Thymus (tissue), 11 donors: ENCODE data around the gene CBX8. TPM values are rescaled to one million over a fixed set of nuclear protein-coding genes. Genes with fewer than 3 reads are reported as not detected.

Source experiments
- DNase-seq, 9 donors: peaks; one replicate each; pipeline ENCODE4 v3.0.0-alpha.2; 2013; ENCODE audit warnings: low spot score in 9 of 9, low read depth in 6 of 9, missing footprints in 1 of 9
- H3K27ac ChIP-seq, 2 donors: one replicate each; pipeline ENCODE4 v1.5.1; 2013; ENCODE audit warnings: control low read depth in 1 of 2, low read depth in 1 of 2, low read length in 1 of 2, mild to moderate bottlenecking in 1 of 2, moderate library complexity in 1 of 2
- H3K27me3 ChIP-seq, 2 donors: one replicate each; pipeline ENCODE4 v1.5.1; 2013; ENCODE audit warnings: low read length in 1 of 2; ENCODE audit not compliant: control insufficient read depth in 2 of 2, insufficient read depth in 1 of 2
- H3K36me3 ChIP-seq, 2 donors: one replicate each; pipeline ENCODE4 v1.5.1; 2013; ENCODE audit warnings: low read length in 1 of 2, mild to moderate bottlenecking in 1 of 2, moderate library complexity in 1 of 2; ENCODE audit not compliant: control insufficient read depth in 2 of 2, insufficient read depth in 2 of 2
- H3K4me1 ChIP-seq, 2 donors: one replicate each; pipeline ENCODE4 v1.5.1; 2013; ENCODE audit warnings: low read length in 2 of 2; ENCODE audit not compliant: control insufficient read depth in 2 of 2, insufficient read depth in 2 of 2
- H3K4me3 ChIP-seq, 2 donors: one replicate each; pipeline ENCODE4 v1.5.1; 2013; ENCODE audit warnings: low read length in 2 of 2, control low read depth in 1 of 2, mild to moderate bottlenecking in 1 of 2
- H3K9me3 ChIP-seq, 2 donors: one replicate each; pipeline ENCODE4 v1.5.1; 2013; ENCODE audit warnings: low read length in 1 of 2, mild to moderate bottlenecking in 1 of 2; ENCODE audit not compliant: control insufficient read depth in 2 of 2, insufficient read depth in 1 of 2
- WGBS: extraction: QIAGEN DNeasy Blood & Tissue Kit; methylation state at CpG from one replicate; pipeline ENCODE4 v1.1.7; 2013; 5-methylcytosine and 5-hydroxymethylcytosine counted together
- polyA plus RNA-seq: library from polyadenylated mRNA; stranded (reverse); fragments of 200-250 nt; gene quantifications from one replicate; pipeline ENCODE4 v1.2.3, GENCODE V29; 2013
- total RNA-seq: library from RNA; stranded (reverse); fragments of 120-200 nt; gene quantifications from one replicate; pipeline ENCODE4 v1.2.4, GENCODE V29; 2013
- donor health status: healthy.

Gene CBX8
- total and polyA plus RNA-seq, 2 donors: 7.4 to 12.8 TPM

DNA sequence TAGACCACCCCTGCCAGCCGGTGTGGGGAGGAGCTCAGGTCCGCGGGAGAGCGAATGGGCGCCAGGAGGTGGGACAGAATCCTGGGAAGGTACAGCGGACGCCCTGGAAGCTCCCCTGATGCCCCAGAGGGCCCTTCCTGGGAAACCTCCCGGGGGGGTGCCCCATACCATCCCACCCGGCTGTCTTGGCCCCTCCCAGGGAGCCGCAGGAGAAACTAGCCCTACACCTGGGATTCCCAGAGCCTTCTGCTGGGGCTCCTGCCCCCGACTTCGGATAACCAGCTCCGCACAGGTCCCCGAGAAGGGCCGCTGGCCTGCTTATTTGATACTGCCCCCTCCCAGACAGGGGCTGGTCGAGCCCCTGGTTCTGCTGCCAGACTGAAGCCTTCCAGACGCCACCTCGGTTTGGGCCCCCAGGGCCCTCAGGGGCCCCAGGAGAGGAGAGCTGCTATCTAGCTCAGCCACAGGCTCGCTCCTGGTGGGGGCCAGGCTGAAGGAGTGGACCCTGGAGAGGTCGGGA, 45.3 kb upstream of the CBX8 start:
- DNase-seq: no peak
- Histone ChIP-seq H3K9me3 (peaks cover 0 to 26% of the 10 kb centered on the region in 2 donors), H3K36me3 (peaks cover 0 to 2% of the 10 kb centered on the region in 2 donors), H3K27ac (peak overlapping the region in 1 of 2 donors; percentile 58), H3K27me3 (peaks cover 69 to 78% of the 10 kb centered on the region in 2 donors), H3K4me1 (peaks cover 40 to 58% of the 10 kb centered on the region in 2 donors), H3K4me3 (peak overlapping the region in 1 of 2 donors; percentile 2)
- 7% methylated on average over 20 of the region's 20 CpGs for WGBS

GRCh38 chr17:79841369-79842135, 44.7 kb upstream of the CBX8 start:
- Histone ChIP-seq H3K9me3 (peaks cover 0 to 32% of the 10 kb centered on the region in 2 donors), H3K4me1 (peaks cover 46 to 64% of the 10 kb centered on the region in 2 donors), H3K27ac (peak overlapping the region in 1 of 2 donors; percentile 66), H3K36me3 (peaks cover 0 to 3% of the 10 kb centered on the region in 2 donors), H3K4me3 (peak overlapping the region in 1 of 2 donors; percentile 19), H3K27me3 (peaks cover 68 to 71% of the 10 kb centered on the region in 2 donors)
- peak in 3 of 9 donors; percentile 37 to 73 (median 43) for DNase-seq
- WGBS: 4% methylated on average over 55 of the region's 55 CpGs

- H3K36me3 ChIP-seq: peaks cover 0 to 8% of the 10 kb centered on the region in 2 donors
- H3K4me1 ChIP-seq: peaks cover 52 to 70% of the 10 kb centered on the region in 2 donors
- peak overlapping the region in 1 of 2 donors; percentile 19 for H3K4me3 ChIP-seq
- peaks cover 63 to 65% of the 10 kb centered on the region in 2 donors for H3K27me3 ChIP-seq
- WGBS: 2% methylated on average over 19 of the region's 19 CpGs
- no peak for DNase-seq
- no peak overlapping the region for H3K27ac ChIP-seq
- peaks cover 0 to 34% of the 10 kb centered on the region in 2 donors for H3K9me3 ChIP-seq
Measured at GRCh38 chr17:79840989-79841286, 44.1 kb upstream of the CBX8 start.

GRCh38 chr17:79840269-79840988, 43.6 kb upstream of the CBX8 start:
- peaks cover 59 to 60% of the 10 kb centered on the region in 2 donors for H3K27me3 ChIP-seq
- 6% methylated on average over 74 of the region's 74 CpGs for WGBS
- H3K4me1 ChIP-seq: peaks cover 52 to 75% of the 10 kb centered on the region in 2 donors
- DNase-seq: peak in 2 of 9 donors; percentile 44 to 65
- no peak overlapping the region for H3K27ac ChIP-seq
- H3K9me3 ChIP-seq: peaks cover 0 to 34% of the 10 kb centered on the region in 2 donors
- peak overlapping the region in 1 of 2 donors; percentile 84 for H3K4me3 ChIP-seq
- H3K36me3 ChIP-seq: peaks cover 1 to 13% of the 10 kb centered on the region in 2 donors

GRCh38 chr17:79839356-79840268, 42.7 kb upstream of the CBX8 start, which contains the start of gene CBX4:
CBX4 (minus strand) TSS chr17:79839440; CDS start chr17:79839251, 189 bp downstream.
- Histone ChIP-seq H3K4me3 (peak within 1 kb of the TSS; percentile 84 to 92), H3K4me1 (peaks cover 54 to 77% of the 10 kb centered on the region in 2 donors), H3K27ac (peak within 1 kb of the TSS; percentile 98 to 99), H3K27me3 (peaks cover 51 to 52% of the 10 kb centered on the region in 2 donors), H3K9me3 (peaks cover 0 to 34% of the 10 kb centered on the region in 2 donors), H3K36me3 (peaks cover 9 to 22% of the 10 kb centered on the region in 2 donors)
- peak in 8 of 9 donors; percentile 60 to 96 (median 92) for DNase-seq
- 2% methylated on average over 103 of the region's 103 CpGs for WGBS

- DNase-seq: peak in 5 of 9 donors; percentile 57 to 72 (median 62)
- under 1% methylated on average over 67 of the region's 67 CpGs for WGBS
- peaks cover 0 to 34% of the 10 kb centered on the region in 2 donors for H3K9me3 ChIP-seq
- peak overlapping the region; percentile 84 to 92 for H3K4me3 ChIP-seq
- peaks cover 41 to 43% of the 10 kb centered on the region in 2 donors for H3K27me3 ChIP-seq
- H3K36me3 ChIP-seq: peaks cover 19 to 27% of the 10 kb centered on the region in 2 donors
- H3K27ac ChIP-seq: peak overlapping the region; percentile 98 to 99
- H3K4me1 ChIP-seq: peaks cover 52 to 76% of the 10 kb centered on the region in 2 donors
Measured at GRCh38 chr17:79838522-79839274, 41.8 kb upstream of the CBX8 start.

- WGBS: under 1% methylated on average over 30 of the region's 30 CpGs
- peaks cover 47 to 73% of the 10 kb centered on the region in 2 donors for H3K4me1 ChIP-seq
- peaks cover 0 to 34% of the 10 kb centered on the region in 2 donors for H3K9me3 ChIP-seq
- peak overlapping the region; percentile 97 to 99 for H3K27ac ChIP-seq
- peaks cover 22 to 34% of the 10 kb centered on the region in 2 donors for H3K36me3 ChIP-seq
- DNase-seq: peak in 3 of 9 donors; percentile 61 to 88 (median 66)
- peaks cover 34 to 36% of the 10 kb centered on the region in 2 donors for H3K27me3 ChIP-seq
- peak overlapping the region; percentile 84 to 92 for H3K4me3 ChIP-seq
Measured at GRCh38 chr17:79837888-79838521, 41.1 kb upstream of the CBX8 start.
